DOHH2 (cell line): ENCODE results near the gene ALG5.

ENCODE experiments used
- H3F3A ChIP-seq: fragments of 200-600 bp; sonication (generic), shearing (Covaris generic); 2 replicates; pipeline ENCODE4 v1.6.0; 2016; ENCODE audit warnings: antibody characterized with exemption, mild to moderate bottlenecking; ENCODE audit not compliant: control insufficient read depth, insufficient read depth
- H3K27ac ChIP-seq: fragments of 200-600 bp; sonication (generic); 2 replicates; pipeline ENCODE4 v1.5.1; 2014; ENCODE audit warnings: low read depth, mild to moderate bottlenecking, low read length, moderate library complexity
- H3K27me3 ChIP-seq: fragments of 200-600 bp; sonication (generic); 2 replicates; pipeline ENCODE4 v1.6.1; 2014; ENCODE audit warnings: mild to moderate bottlenecking, low read length, mixed read lengths; ENCODE audit not compliant: control insufficient read depth
- H3K36me3 ChIP-seq: fragments of 200-600 bp; sonication (generic); 2 replicates; pipeline ENCODE4 v1.6.1; 2014; ENCODE audit warnings: mild to moderate bottlenecking, low read length, moderate library complexity, mixed read lengths; ENCODE audit not compliant: control insufficient read depth
- H3K4me1 ChIP-seq: fragments of 200-600 bp; sonication (generic); 2 replicates; pipeline ENCODE4 v1.6.1; 2014; ENCODE audit warnings: mild to moderate bottlenecking, low read length, mixed read lengths; ENCODE audit not compliant: control insufficient read depth
- H3K4me2 ChIP-seq: fragments of 200-600 bp; sonication (generic); 2 replicates; pipeline ENCODE4 v1.6.0; 2014; ENCODE audit warnings: mild to moderate bottlenecking, low read length, moderate library complexity
- H3K4me3 ChIP-seq: fragments of 200-600 bp; sonication (generic); 2 replicates; pipeline ENCODE4 v1.5.1; 2014; ENCODE audit warnings: mild to moderate bottlenecking, low read length, mixed read lengths
- H3K79me2 ChIP-seq: fragments of 200-600 bp; sonication (generic); 2 replicates; pipeline ENCODE4 v1.6.1; 2014; ENCODE audit warnings: mild to moderate bottlenecking, low read length, mixed read lengths; ENCODE audit not compliant: control insufficient read depth
- H3K9me2 ChIP-seq: fragments of 200-600 bp; sonication (generic); replicated peaks from 2 replicates; pipeline ENCODE4 v1.6.1; 2014; ENCODE audit warnings: mild to moderate bottlenecking, low read length, mixed read lengths; ENCODE audit not compliant: control insufficient read depth
- H3K9me3 ChIP-seq: fragments of 200-600 bp; sonication (generic); 2 replicates; pipeline ENCODE4 v1.6.1; 2014; ENCODE audit warnings: antibody characterized with exemption, low read length, mixed read lengths; ENCODE audit not compliant: control insufficient read depth, insufficient read depth
- H4K20me1 ChIP-seq: fragments of 200-600 bp; sonication (generic); 2 replicates; pipeline ENCODE4 v1.6.0; 2014; ENCODE audit warnings: low read depth, mild to moderate bottlenecking, antibody characterized with exemption, low read length, moderate library complexity; ENCODE audit not compliant: control insufficient read depth, insufficient read depth
- CTCF ChIP-seq: fragments of 200-600 bp; sonication (generic); IDR thresholded peaks from one replicate; pipeline ENCODE4 v1.5.1; 2014; ENCODE audit warnings: antibody characterized with exemption, mild to moderate bottlenecking, low read depth, low read length; ENCODE audit not compliant: poor library complexity, severe bottlenecking
- EZH2phosphoT487 ChIP-seq: fragments of 200-600 bp; sonication (generic); IDR thresholded peaks from 2 replicates; pipeline ENCODE4 v1.6.1; 2017; ENCODE audit warnings: borderline replicate concordance, mild to moderate bottlenecking, antibody characterized with exemption, low read length, moderate library complexity, mixed read lengths

The ALG5 gene

GRCh38 chr13:36905944-36906343 is 93.2 kb downstream of the ALG5 start:
- Histone ChIP-seq H3K79me2 (no peaks in the 10 kb centered on the region), H3K27ac (no peak overlapping the region)

GRCh38 chr13:36903925-36904595 is 95.1 kb downstream of the ALG5 start:
- Histone ChIP-seq H3K79me2 (no peaks in the 10 kb centered on the region), H3K4me1 (peaks cover 19% of the 10 kb centered on the region), H3K27me3 (peaks cover 8% of the 10 kb centered on the region), H3K9me2 (no peaks in the 10 kb centered on the region), H3K36me3 (no peaks in the 10 kb centered on the region), H3F3A (no peaks in the 10 kb centered on the region), H3K27ac (no peak overlapping the region), H3K9me3 (no peaks in the 10 kb centered on the region), H4K20me1 (no peaks in the 10 kb centered on the region), H3K4me2 (no peak overlapping the region), H3K4me3 (no peak overlapping the region)
- no peak for TF ChIP-seq EZH2phosphoT487
- TF ChIP-seq CTCF = no peak

More at GRCh38 chr13:36905944-36906343, 93.2 kb downstream of the ALG5 start:
- H3K9me2 ChIP-seq = no peaks in the 10 kb centered on the region
- no peak overlapping the region for H3K4me3 ChIP-seq
- H3K4me1 ChIP-seq = peaks cover 19% of the 10 kb centered on the region
- H3F3A ChIP-seq = no peaks in the 10 kb centered on the region
- H3K27me3 ChIP-seq = no peaks in the 10 kb centered on the region; the same call in 1 of the 2 replicates
- H4K20me1 ChIP-seq = no peaks in the 10 kb centered on the region
- no peaks in the 10 kb centered on the region for H3K9me3 ChIP-seq
- no peak for TF ChIP-seq CTCF
- no peak for TF ChIP-seq EZH2phosphoT487
- H3K4me2 ChIP-seq = no peak overlapping the region
- no peaks in the 10 kb centered on the region for H3K36me3 ChIP-seq
